DMS53 (cell line): ENCODE results near the gene CACNA2D3.
"Not testable (repeated sequence)": the region's sequence is repeated elsewhere in the genome, so short reads cannot be mapped to it uniquely, and the experiment has no call there.

ENCODE experiments used
- DNase-seq: peaks from one replicate; lab custom pipeline; 2025; lab: John Stamatoyannopoulos, UW

The CACNA2D3 gene

DNA sequence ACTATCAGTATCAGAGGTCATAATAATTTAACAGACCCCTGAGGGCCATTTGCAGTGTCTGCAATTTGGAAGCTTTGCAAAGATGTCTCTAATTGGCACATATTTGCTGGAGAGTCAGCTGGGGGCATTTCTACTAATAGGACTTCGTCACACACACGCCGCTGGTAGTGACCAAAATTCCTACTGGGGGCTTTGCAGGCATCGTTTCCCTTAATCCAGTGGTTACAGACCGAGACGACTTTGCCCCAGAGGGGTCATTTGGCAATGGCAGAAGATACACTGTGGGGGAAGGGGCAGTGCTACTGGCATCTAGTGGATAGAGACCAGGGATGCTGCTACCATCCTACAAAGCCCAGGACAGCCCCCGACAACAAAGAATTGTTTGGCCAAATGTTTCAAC is 956.5 kb downstream of the CACNA2D3 start:
- DNase-seq, result no peak

DNA sequence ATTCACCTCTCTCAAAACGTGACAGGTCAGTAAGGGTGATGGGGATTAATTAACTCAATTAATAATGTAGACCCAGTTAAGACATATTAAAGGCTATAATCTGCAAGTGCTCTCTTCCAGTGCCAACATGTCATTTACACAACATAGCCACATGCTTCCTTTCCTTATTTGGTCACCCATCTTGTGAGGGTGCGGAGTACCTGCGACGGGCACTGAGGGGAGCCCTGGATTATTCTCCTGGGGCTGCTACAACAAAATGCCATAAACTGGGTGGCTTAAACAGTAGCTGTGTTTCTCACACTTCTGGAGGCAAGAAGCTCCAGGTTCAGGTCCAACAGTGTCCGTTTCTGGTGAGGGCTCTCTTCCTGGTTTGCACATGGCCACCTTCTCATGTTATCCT is 962.9 kb downstream of the CACNA2D3 start:
- DNase-seq, result no peak

DNA sequence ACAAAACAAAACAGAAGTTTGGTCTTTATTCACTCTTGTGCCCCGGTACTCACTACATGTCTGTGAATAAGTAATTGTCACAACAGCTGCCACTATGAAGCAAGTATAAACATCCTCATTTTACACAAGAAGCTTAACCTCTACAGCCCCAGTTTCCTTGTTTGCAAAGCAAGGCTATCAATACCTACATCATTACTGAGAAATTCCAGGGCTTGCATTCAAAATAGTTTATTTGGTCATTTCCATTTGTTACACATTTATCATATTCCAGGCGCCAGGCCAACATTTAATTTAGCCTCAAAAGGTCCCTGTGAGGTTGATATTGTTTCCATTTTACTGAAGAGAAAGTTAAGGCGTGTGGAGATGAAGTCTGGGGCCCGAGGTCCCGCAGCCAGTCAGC is 966.9 kb downstream of the CACNA2D3 start:
- no peak for DNase-seq

DNA sequence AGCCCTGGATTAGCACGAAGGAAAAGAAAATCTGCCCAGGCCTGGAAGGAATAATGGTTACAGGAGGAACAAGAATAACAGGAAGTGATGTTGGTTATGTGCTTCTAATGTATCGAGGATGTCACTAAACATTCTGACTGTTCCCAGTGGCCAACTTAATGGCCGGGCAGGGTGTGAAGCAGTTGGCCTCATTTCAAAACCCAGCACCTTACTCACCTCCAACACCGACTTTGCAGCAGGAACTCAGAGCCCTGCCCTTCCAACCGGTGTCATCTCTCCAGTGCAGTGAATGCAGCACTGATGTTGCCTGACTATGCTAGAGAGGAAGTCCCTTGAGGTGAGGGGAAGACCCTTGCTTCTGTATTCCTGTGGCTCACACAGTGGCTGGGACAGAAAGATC is 967.9 kb downstream of the CACNA2D3 start:
- DNase-seq, result no peak

DNA sequence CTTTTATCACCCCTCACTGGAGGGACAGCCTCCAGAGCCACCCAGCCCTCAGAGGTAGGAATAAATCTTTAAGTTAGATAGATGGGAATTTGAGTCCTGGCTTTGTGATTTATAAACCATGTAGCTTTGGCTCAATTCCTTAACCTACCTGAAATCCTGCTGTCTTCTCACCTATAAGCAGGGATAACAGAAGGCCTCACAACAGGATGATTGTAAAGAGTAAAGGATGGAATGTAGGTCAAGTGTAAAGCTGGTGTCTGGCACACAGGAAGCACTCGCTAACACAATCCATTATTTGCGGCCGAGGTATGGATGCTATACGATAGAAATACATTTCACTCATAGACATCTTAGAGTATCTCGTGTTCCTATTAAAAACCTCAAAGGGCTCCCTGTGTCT is 968.4 kb downstream of the CACNA2D3 start:
- DNase-seq, result no peak

DNA sequence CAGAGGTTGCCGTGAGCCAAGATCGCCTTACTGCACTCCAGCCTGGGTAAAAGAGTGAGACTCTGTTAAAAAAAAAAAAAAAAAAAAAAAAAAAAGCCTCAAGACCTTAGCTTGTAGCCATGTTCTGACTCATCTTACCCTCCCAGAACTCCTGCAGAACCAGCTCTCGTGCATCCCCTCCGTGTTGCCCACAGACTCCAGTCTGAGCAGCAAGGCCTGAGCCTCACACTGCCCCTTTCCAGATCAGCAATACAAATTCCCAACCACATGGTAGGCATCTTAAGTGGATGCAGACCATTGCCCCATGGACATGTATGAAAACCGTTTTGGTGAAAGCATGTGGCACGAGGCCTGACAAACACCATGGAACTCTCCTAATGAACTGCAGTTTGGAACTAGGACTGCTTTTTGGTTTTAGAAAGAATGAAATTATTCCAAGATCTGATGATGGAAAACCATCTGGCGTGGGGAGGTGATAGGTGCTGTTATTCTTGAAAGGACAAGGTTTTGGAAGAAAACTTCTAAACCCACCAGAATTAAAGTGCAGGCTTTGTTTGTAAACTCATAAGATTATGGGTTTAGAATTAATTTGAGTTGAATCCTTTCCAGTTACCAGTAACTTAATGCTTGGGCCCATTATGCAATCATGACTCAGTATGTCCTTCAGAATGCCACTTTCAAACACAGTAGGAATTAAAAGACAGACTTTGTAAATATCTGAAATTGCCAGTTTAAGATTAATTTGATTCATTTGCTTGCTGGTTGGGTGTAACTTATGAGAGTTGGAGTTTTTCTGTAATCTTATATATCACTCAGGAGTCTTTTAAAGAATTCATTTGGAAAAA is 969.3 kb downstream of the CACNA2D3 start:
- no peak for DNase-seq

DNA sequence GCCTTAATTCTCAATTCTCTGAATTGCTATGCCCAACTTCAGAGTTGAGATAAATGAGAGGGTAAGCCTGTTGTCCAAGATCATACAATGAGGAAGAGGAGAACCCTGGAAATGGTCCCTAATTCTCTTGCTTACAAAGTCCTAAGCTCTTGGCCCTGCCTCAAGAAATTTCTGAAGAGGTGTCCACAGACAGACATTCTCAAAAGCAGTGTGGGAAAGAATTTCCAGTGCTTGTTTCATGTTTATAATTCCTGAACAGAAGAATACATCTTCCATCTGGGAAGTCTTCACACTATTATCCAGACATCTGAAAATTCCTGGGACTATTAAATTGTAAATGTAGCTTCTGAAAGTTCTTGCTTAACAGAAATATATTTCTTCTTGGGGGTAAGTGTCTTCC is 972.3 kb downstream of the CACNA2D3 start:
- no peak for DNase-seq

DNA sequence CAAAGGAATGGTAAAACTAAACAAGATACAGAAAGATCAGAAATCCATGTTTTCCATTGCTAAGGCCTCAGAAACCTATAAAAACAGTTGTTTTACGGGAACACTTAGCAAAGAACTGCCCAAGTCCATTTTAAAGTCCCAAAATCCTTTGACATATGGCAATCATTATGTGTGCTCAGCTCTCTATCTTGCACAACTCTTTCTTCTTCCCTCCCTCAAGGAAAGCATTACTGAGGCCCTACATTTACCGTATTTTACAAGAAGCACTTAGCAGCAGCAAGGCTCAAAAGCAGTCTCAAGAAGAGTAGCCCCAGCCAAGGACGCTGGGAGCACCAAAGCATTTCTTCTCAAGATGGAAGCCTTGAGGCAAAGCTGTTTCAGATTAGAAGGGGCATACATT is 975.1 kb downstream of the CACNA2D3 start:
- DNase-seq, result no peak

DNA sequence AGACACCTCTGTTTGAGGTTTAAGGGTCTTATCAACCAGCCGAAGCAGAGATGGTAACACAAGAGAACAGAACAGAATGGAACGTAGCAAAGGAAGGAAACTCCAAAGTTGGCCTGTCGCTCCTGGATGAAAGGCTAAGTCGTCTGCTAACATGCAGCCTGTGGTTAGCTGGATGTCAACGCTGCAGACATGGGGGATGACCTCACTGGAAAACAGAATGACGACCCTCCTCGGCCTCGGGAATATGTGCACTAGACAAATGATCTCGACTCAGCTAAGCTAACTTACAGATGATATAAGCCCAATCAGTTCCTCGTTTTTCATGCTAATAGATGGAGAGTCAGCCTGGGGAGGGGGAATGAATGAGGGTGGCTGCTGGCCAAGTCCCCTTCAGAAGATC is 983.3 kb downstream of the CACNA2D3 start:
- DNase-seq, result no peak

DNA sequence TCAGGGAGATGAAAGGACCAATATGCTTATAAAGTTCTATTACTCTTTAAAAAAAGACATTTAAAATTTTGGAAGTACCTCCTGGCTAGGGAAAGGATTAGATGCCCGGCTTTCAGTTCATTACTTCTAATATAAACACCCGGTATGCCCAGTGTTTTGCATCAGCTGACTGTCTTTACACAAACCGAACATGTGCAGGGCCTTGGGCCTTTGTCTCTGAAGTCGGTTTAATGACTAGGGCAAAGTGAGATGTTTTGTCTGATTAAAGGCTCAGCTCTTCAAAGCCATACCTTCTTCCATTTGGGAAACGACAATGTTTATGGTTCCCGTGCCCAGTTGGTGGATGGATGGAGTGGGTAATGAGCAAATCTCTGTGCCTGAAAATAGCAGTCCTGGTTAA is 984.8 kb downstream of the CACNA2D3 start:
- DNase-seq, result no peak

DNA sequence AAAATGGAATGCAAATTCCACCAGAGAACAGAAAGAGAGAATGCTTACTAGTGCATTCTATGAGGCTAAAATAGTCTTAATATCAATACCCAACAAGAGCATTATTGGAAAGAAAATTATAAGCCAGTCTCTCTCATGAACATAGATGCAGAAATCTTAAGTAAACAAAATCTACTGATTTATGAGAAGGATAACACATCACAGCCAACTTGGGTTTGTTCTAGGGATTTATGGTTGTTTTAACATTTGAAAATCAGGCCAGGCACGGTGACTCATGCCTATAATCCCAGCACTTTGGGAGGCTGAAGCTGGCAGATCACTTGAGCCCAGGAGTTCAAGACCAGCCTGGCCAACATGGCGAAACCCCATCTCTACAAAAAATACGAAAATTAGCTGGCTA is 989.6 kb downstream of the CACNA2D3 start:
- DNase-seq, result not testable (repeated sequence)

DNA sequence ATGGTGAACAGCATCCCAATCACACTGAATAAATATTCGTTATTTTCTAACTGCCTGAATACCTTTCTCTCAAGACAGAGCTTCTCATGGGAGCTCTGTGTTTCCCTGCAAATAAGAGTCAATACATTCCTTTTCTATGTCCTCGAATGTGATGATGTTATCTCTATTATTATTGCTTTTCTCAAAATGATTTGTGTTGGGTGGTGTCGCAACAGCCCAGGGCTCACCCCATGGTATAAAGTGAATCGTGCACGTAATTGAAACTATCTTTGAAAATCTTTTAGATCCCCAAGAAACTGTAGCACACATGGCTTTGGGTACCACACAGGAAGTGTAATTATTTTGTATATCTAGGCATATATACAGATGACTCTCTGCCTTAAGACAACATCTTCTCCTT is 996.1 kb downstream of the CACNA2D3 start:
- no peak for DNase-seq

DNA sequence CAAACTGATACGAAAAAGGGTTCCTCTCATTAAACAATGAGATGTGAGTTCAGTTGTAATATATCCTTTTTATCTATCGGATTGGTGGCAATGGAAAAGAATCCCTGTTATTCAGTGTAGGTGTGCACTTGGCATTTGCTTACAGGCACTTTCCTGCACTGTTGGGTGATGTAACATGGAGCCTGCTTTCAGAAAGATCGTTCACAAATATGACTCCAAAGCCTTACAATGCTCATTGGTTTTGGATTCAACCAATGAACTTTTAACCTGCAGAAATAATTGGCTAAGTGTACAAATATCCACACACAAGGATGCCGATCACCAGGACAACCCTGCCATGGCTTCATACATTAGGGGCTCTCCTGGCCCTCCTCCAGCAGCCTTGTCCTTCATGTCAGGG is 996.9 kb downstream of the CACNA2D3 start:
- DNase-seq, result no peak

DNA sequence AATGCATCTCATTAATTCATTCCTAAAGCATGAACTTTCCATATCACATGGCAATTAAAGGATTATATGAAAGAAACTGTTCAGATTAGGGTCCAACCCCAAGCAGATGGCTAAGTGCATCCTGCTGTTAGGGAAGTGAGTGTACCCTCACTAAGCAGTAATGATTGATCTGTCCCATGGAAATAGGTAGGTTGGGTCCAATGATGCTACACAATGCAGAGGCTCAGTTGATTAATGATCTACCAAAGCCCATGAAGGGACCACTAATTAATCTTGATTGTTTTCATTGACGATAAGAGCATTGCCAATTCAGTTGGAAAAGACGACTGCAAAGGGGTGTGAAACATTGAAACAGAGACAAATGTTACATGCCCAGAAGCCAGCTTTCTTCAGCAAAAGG is 1000.0 kb downstream of the CACNA2D3 start:
- no peak for DNase-seq
